ENCODE results near the gene CELF5.

- TF ChIP-seq NFIC (IDR thresholded peaks at IDR 0.05) (no peak), MLX (CRISPR knock-in tag; conservative IDR thresholded peaks at IDR 0.05) (no peak), BRCA1 (IDR thresholded peaks at IDR 0.05) (no peak), BRCA1 (CRISPR knock-in tag; IDR thresholded peaks at IDR 0.05) (no peak), MEIS2 (IDR thresholded peaks at IDR 0.05; ENCODE audit: partially characterized antibody) (no peak), NCOA4 (IDR thresholded peaks at IDR 0.05; ENCODE audit: partially characterized antibody) (no peak)
Measured at GRCh38 chr19:3254520-3254919, 30.1 kb downstream of the CELF5 start.

Data from K562 (cell line).